Astrocyte (in vitro differentiated cells and primary cell): ENCODE data around the gene IP6K3.

Experiments used
- EZH2 ChIP-seq: IDR thresholded peaks from 2 replicates; pipeline ENCODE4 v1.6.1; 2012; ENCODE audit warnings: mild to moderate bottlenecking, low read length, inconsistent platforms; ENCODE audit not compliant: insufficient read depth
- TF ChIP-seq, protein P1 (sequence below): IDR thresholded peaks from 2 replicates; pipeline ENCODE4 v1.5.1; 2011; ENCODE audit warnings: low read depth, mild to moderate bottlenecking, inconsistent platforms, low read length, moderate library complexity; ENCODE audit not compliant: insufficient read depth

DNA sequence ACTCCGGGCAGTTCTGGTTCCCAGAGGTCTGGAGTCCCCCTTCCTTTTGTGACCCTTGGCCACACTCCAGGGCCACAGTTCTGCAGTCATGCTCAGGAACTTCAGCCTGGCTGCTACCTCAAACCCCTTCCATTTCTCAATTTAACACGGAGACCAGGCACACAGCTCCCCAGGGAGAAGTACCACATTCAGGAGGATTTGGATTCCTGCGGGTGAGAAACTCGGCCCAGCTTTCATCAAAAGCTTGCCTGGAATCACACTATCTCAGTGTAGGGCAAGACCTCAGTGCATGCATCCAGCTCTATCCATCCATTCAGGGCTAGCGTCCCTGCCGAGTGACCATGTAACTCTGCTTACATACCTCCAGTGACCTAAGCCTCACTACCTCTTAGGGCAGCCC lies 16.8 kb upstream of the IP6K3 start:
- TF ChIP-seq EZH2: no peak
- TF ChIP-seq, protein P1, sequence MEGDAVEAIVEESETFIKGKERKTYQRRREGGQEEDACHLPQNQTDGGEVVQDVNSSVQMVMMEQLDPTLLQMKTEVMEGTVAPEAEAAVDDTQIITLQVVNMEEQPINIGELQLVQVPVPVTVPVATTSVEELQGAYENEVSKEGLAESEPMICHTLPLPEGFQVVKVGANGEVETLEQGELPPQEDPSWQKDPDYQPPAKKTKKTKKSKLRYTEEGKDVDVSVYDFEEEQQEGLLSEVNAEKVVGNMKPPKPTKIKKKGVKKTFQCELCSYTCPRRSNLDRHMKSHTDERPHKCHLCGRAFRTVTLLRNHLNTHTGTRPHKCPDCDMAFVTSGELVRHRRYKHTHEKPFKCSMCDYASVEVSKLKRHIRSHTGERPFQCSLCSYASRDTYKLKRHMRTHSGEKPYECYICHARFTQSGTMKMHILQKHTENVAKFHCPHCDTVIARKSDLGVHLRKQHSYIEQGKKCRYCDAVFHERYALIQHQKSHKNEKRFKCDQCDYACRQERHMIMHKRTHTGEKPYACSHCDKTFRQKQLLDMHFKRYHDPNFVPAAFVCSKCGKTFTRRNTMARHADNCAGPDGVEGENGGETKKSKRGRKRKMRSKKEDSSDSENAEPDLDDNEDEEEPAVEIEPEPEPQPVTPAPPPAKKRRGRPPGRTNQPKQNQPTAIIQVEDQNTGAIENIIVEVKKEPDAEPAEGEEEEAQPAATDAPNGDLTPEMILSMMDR: no peak
